Astrocyte (in vitro differentiated cells and primary cell): ENCODE results near the gene GTF2IRD1.

Experiments used
- EZH2 ChIP-seq: IDR thresholded peaks from 2 replicates; pipeline ENCODE4 v1.6.1; 2012; ENCODE audit warnings: mild to moderate bottlenecking, low read length, inconsistent platforms; ENCODE audit not compliant: insufficient read depth
- TF ChIP-seq, protein P1 (sequence below): IDR thresholded peaks from 2 replicates; pipeline ENCODE4 v1.5.1; 2011; ENCODE audit warnings: low read depth, mild to moderate bottlenecking, inconsistent platforms, low read length, moderate library complexity; ENCODE audit not compliant: insufficient read depth

DNA sequence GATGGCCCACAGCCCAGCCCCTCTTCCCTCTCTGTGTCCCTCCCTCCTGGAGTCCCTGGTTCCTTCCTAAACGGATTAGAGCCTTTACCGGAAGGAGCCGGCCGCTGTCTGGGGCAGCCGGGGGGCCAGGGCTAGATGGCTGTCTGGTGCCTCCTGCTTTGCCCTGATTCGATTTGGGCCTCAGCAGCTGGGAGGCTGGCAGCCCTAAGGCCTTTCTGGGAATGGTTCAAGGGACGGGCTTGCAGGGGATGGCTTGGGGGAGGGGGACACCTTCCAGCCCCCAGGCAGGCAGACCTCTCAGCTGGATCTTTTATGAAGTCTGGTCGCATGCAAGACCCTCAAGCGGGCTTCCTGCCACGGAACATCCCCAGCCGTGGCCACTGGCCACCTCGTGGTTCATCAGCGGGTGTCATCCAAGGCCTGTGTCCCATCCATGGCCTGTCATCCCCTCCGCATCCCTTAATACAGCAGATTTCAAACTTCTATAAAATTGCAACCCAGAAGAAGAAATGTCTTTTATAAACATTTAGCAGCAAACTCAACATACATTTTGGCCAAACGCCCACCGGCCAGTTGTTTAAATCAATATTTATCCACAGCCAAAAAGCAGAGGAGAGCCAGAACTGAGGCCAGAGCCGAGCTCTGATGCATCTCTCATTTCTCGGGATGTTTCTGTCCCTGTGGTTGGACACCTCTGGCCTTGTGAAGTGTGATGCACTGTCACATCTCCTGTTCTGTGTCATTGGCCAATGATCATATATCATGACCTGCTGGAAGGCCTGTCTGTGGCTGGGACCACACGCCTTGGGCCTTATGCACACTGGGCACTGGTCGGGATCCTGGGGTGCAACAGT, 52.0 kb downstream of the GTF2IRD1 start:
- TF ChIP-seq, protein P1, sequence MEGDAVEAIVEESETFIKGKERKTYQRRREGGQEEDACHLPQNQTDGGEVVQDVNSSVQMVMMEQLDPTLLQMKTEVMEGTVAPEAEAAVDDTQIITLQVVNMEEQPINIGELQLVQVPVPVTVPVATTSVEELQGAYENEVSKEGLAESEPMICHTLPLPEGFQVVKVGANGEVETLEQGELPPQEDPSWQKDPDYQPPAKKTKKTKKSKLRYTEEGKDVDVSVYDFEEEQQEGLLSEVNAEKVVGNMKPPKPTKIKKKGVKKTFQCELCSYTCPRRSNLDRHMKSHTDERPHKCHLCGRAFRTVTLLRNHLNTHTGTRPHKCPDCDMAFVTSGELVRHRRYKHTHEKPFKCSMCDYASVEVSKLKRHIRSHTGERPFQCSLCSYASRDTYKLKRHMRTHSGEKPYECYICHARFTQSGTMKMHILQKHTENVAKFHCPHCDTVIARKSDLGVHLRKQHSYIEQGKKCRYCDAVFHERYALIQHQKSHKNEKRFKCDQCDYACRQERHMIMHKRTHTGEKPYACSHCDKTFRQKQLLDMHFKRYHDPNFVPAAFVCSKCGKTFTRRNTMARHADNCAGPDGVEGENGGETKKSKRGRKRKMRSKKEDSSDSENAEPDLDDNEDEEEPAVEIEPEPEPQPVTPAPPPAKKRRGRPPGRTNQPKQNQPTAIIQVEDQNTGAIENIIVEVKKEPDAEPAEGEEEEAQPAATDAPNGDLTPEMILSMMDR: no peak
- no peak for TF ChIP-seq EZH2
